Muscle of leg (tissue), 11 donors: ENCODE measurements around the gene TNRC6A. TPM values are rescaled to one million over a fixed set of nuclear protein-coding genes. Genes with fewer than 3 reads are reported as not detected.

Source experiments
- DNase-seq: peaks from one replicate; pipeline ENCODE4 v3.0.0; 2013
- H3K27ac ChIP-seq: one replicate; pipeline ENCODE4 v1.5.1; 2013; ENCODE audit warnings: mild to moderate bottlenecking, low read length, control low read depth
- H3K27me3 ChIP-seq: one replicate; pipeline ENCODE4 v1.6.1; 2013; ENCODE audit warnings: low read length; ENCODE audit not compliant: control insufficient read depth, insufficient read depth
- H3K36me3 ChIP-seq: one replicate; pipeline ENCODE4 v1.6.1; 2013; ENCODE audit warnings: low read length; ENCODE audit not compliant: control insufficient read depth, insufficient read depth
- H3K4me1 ChIP-seq: one replicate; pipeline ENCODE4 v1.6.1; 2013; ENCODE audit warnings: low read length; ENCODE audit not compliant: control insufficient read depth, insufficient read depth
- H3K4me3 ChIP-seq: one replicate; pipeline ENCODE4 v1.5.1; 2013; ENCODE audit warnings: low read length, control low read depth
- H3K9me3 ChIP-seq: replicated peaks from 2 replicates; pipeline ENCODE4 v1.6.1; 2013; ENCODE audit warnings: low read depth, low read length; ENCODE audit not compliant: control insufficient read depth
- WGBS: methylation state at CpG from one replicate; pipeline ENCODE4 v1.1.5; 2013; ENCODE audit warnings: missing lambda C conversion rate; ENCODE audit not compliant: insufficient coverage; 5-methylcytosine and 5-hydroxymethylcytosine counted together
- polyA plus RNA-seq, 8 donors: library from polyadenylated mRNA; unstranded; fragments of 120-200 nt; gene quantifications; one replicate each; pipeline versions ENCODE4 v1.2.1 to v1.2.3, GENCODE V29; 2013; ENCODE audit warnings: inconsistent platforms in 1 of 8, low replicate concordance in 1 of 8; ENCODE audit not compliant: insufficient read length in 8 of 8, insufficient read depth in 1 of 8
- total RNA-seq: library from RNA; stranded (reverse); fragments of 120-200 nt; gene quantifications from one replicate; pipeline ENCODE4 v1.2.4, GENCODE V29; 2013

The TNRC6A gene
- total and polyA plus RNA-seq, 9 donors: 23.6 to 34.7 (median 28.4) TPM

DNA sequence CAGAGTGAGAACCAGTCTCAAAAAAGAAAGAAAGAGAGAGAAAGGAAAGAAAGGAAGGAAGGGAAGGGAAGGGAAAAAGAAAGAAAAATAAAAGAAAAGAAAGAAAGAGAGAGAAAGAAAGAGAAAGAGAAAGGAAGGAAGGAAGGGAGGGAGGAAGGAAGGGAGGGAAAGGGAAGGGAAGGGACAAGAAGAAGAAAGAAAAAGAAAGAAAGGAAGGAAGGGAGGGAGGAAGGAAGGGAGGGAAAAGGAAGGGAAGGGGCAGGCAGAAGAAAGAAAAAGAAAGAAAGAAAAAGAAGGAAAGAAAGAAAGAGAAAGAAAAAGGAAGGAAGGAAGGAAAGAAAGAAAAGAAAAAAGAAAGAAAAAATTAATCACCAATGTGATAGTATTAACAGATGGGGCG lies 132.0 kb downstream of the TNRC6A start:
- H3K9me3 ChIP-seq: no peaks in the 10 kb centered on the region
- H3K4me3 ChIP-seq: no peak overlapping the region
- H3K27ac ChIP-seq: no peak overlapping the region
- DNase-seq: no peak
- no peaks in the 10 kb centered on the region for H3K36me3 ChIP-seq
- no peaks in the 10 kb centered on the region for H3K4me1 ChIP-seq
- H3K27me3 ChIP-seq: no peaks in the 10 kb centered on the region
- no CpG with 5 or more reads among the region's 1 CpG for WGBS

DNA sequence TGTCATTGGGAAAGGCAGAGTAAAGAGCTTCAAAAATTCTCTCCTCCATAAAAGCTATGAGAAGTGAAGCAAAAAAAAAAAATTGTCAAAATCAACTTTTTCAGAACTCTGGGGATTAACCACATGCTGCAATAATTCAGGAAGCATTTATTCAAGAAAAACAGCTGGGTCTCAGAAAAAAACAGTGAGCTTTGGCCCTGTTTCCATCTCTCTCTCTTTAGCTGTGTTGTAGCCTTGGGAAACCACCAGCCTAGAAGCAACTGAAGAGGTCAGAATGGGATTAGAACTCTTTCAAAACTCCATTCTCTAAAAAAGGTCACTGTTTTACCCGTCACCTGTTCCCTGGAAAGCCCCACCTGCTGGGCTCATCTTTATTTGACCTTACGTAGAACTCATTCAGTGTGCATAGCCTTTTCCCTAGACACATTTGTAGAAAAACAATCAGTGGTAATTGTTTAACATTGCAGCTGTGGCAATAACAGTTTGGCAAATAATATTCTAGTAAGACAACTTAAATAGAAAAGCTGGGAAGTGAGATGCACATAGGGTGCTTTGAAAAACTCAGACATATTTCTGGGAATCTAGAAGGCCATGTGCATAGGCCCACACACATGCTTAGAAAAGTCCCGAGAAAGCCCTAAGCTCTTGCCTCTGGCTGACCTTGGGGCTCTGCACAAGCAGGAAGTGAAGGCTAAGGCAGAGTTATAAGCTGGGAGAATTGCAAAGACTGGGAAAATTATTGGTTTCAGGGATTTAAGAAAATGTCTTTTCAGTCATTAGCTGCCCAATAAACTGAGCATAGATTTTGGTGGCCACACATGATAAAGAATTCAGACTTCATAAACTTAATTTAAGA lies 134.4 kb downstream of the TNRC6A start:
- peak; percentile 5 for DNase-seq
- Histone ChIP-seq H3K4me1 (no peaks in the 10 kb centered on the region), H3K4me3 (no peak overlapping the region), H3K27ac (no peak overlapping the region), H3K36me3 (no peaks in the 10 kb centered on the region), H3K9me3 (no peaks in the 10 kb centered on the region), H3K27me3 (no peaks in the 10 kb centered on the region)
- WGBS: 67% methylated on average over 1 of the region's 3 CpGs

- H3K27me3 ChIP-seq: no peaks in the 10 kb centered on the region
- no peak overlapping the region for H3K27ac ChIP-seq
- no peak overlapping the region for H3K4me3 ChIP-seq
- no peaks in the 10 kb centered on the region for H3K36me3 ChIP-seq
- H3K4me1 ChIP-seq: no peaks in the 10 kb centered on the region
- WGBS: 80% methylated on average over 8 of the region's 8 CpGs
- no peaks in the 10 kb centered on the region for H3K9me3 ChIP-seq
- no peak for DNase-seq
Observed at GRCh38 chr16:24869033-24869432, 139.6 kb downstream of the TNRC6A start.

GRCh38 chr16:24871891-24872290 lies 142.4 kb downstream of the TNRC6A start:
- Histone ChIP-seq H3K4me1 (no peaks in the 10 kb centered on the region), H3K27ac (no peak overlapping the region), H3K4me3 (no peak overlapping the region), H3K9me3 (no peaks in the 10 kb centered on the region), H3K36me3 (no peaks in the 10 kb centered on the region), H3K27me3 (no peaks in the 10 kb centered on the region)
- 93% methylated on average over 2 of the region's 5 CpGs for WGBS
- DNase-seq: no peak

DNA sequence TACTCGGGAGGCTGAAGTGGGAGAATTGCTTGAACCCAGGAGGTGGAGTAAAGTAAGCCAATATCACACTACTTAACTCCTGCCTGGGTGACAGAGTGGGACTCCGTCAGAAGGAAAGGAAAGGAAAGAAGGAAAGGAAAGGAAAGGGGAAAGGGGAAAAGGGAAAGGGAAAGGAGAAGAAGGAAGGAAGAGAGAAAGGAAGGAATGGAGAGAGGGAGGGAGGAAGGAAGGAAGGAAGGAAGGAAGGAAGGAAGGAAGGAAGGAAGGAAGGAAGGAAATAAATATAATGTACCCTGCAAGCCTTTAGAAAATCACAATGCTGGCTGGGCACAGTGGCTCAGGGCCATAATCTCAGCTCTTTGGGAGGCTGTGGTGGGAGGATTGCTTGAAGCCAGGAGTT lies 143.6 kb downstream of the TNRC6A start:
- Histone ChIP-seq H3K36me3 (no peaks in the 10 kb centered on the region), H3K4me1 (no peaks in the 10 kb centered on the region), H3K9me3 (no peaks in the 10 kb centered on the region), H3K27me3 (no peaks in the 10 kb centered on the region), H3K4me3 (no peak overlapping the region), H3K27ac (no peak overlapping the region)
- no CpG with 5 or more reads among the region's 2 CpGs for WGBS
- no peak for DNase-seq

DNA sequence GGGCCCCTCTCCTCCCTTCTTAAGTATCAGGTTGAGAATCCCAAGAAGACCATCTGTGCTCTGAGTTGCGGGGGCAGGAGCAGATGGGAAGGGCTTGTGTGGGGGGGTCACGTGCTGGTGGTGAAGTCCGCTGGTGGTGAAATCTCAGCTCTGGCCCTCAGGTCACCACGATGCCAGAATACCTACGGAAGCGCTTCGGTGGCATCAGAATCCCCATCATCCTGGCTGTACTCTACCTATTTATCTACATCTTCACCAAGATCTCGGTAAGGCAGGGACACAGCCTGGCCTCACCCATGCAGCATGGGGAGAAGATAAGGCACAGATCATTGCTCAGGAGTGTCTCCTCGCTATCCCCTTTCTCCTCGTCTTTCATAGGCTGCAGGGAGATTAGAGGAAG lies 146.0 kb downstream of the TNRC6A start:
- Histone ChIP-seq H3K27me3 (no peaks in the 10 kb centered on the region), H3K4me1 (no peaks in the 10 kb centered on the region), H3K27ac (no peak overlapping the region), H3K9me3 (no peaks in the 10 kb centered on the region), H3K4me3 (no peak overlapping the region), H3K36me3 (no peaks in the 10 kb centered on the region)
- DNase-seq: no peak
- 92% methylated on average over 9 of the region's 10 CpGs for whole genome bisulfite sequencing

Other genes with a start within 250 kb of the TNRC6A start
- gene RBBP6, start 190.1 kb upstream of the TNRC6A start, total RNA-seq: 21.6 TPM
- 10 to 100 TPM; 32.8 to 44.2 (median 35.8) TPM for gene RBBP6, start 190.1 kb upstream of the TNRC6A start, polyA plus RNA-seq
- gene SLC5A11, start 116.3 kb downstream of the TNRC6A start, total RNA-seq: 0.04 TPM
- under 1 TPM in 4 of 8 donors, not detected in 4; 0.08 to 0.37 (median 0.18) TPM for gene SLC5A11, start 116.3 kb downstream of the TNRC6A start, polyA plus RNA-seq